ENCODE data around the gene DTWD1.
A peak's percentile ranks its signal among the peaks of the same experiment; 100 is the strongest.
"Not testable (repeated sequence)": the region's sequence is repeated elsewhere in the genome, so short reads cannot be mapped to it uniquely, and the experiment has no call there.

The DTWD1 gene

GRCh38 chr15:49610157-49610918 lies 10.5 kb upstream of the DTWD1 start:
- TF ChIP-seq, protein P1, sequence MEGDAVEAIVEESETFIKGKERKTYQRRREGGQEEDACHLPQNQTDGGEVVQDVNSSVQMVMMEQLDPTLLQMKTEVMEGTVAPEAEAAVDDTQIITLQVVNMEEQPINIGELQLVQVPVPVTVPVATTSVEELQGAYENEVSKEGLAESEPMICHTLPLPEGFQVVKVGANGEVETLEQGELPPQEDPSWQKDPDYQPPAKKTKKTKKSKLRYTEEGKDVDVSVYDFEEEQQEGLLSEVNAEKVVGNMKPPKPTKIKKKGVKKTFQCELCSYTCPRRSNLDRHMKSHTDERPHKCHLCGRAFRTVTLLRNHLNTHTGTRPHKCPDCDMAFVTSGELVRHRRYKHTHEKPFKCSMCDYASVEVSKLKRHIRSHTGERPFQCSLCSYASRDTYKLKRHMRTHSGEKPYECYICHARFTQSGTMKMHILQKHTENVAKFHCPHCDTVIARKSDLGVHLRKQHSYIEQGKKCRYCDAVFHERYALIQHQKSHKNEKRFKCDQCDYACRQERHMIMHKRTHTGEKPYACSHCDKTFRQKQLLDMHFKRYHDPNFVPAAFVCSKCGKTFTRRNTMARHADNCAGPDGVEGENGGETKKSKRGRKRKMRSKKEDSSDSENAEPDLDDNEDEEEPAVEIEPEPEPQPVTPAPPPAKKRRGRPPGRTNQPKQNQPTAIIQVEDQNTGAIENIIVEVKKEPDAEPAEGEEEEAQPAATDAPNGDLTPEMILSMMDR (IDR thresholded peaks at IDR 0.05; ENCODE audit: low read depth, low read length, missing control alignments): no peak
- DNase-seq (ENCODE audit: extremely low read depth, low read depth): no peak
- no peak overlapping the region for H3K4me3 ChIP-seq (replicated peaks; ENCODE audit: low read depth, low read length)

DNA sequence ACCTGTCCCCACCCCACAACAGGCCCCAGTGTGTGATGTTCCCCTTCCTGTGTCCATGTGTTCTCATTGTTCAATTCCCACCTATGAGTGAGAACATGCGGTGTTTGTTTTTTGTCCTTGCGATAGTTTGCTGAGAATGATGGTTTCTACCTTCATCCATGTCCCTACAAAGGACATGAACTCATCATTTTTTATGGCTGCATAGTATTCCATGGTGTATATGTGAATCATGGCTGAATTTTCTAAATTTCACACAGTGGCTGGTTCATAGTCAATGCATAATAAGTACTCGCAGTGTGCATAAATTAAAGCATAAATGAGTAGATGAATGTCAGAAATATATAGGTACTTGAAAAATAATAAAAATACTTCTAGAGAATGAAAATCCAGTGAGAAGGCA lies 8.6 kb upstream of the DTWD1 start:
- H3K4me3 ChIP-seq (replicated peaks; ENCODE audit: low read depth, low read length); DNase-seq (ENCODE audit: extremely low read depth, low read depth): not testable (repeated sequence)

DNA sequence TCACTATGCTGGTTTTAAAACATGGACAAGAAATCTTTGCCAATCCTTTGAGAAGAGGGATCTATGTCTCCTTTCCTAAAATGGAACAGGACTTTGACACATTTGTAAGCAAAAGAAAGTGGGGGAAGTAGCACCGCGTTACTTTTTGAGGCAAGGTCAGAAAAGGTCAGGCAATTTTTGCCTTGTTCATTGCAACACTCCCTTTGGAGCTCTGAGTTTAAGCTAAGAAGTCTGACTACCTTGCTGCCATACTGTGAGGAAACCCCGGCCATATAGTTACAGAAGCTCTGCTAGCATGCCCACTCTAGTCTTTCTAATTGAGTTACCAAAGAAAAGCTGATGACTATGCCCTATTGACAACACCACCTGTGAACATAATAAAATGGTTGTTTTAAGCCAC lies 1.6 kb upstream of the DTWD1 start:
- TF ChIP-seq, protein P1 (IDR thresholded peaks at IDR 0.05; ENCODE audit: low read depth, low read length, missing control alignments): no peak
- DNase-seq (ENCODE audit: extremely low read depth, low read depth): no peak
- no peak overlapping the region for H3K4me3 ChIP-seq (replicated peaks; ENCODE audit: low read depth, low read length)

GRCh38 chr15:49620199-49620598 lies 649 bp upstream of the DTWD1 start:
- no peak for DNase-seq (ENCODE audit: extremely low read depth, low read depth)
- H3K4me3 ChIP-seq (replicated peaks; ENCODE audit: low read depth, low read length): peak overlapping the region; percentile 57
- TF ChIP-seq, protein P1 (IDR thresholded peaks at IDR 0.05; ENCODE audit: low read depth, low read length, missing control alignments): no peak

- TF ChIP-seq, protein P1 (IDR thresholded peaks at IDR 0.05; ENCODE audit: low read depth, low read length, missing control alignments): no peak
- peak overlapping the region; percentile 57 for H3K4me3 ChIP-seq (replicated peaks; ENCODE audit: low read depth, low read length)
- DNase-seq (ENCODE audit: extremely low read depth, low read depth): no peak
Measured at GRCh38 chr15:49621401-49621811, 558 bp downstream of the DTWD1 start.

DNA sequence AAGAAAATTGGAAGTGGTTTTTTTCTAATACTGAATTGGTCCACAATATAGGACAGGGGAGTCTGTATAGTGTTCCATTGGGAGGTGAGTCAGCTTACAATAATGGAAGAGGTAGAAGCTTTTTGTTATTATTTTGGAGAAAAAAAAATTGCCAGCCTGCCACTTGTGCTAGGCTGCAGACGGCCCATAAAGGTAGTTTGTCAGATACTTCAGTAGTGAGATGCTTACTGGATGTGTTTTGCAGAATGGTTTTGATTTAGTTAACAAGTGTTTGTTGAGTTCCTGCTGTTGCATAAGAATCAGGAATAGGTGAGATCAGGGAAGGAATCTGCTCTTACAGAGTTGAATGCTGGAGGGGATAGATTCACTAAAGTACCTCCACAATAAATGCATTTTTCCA lies 1.0 kb downstream of the DTWD1 start:
- TF ChIP-seq, protein P1 (IDR thresholded peaks at IDR 0.05; ENCODE audit: low read depth, low read length, missing control alignments): no peak
- peak overlapping the region; percentile 57 for H3K4me3 ChIP-seq (replicated peaks; ENCODE audit: low read depth, low read length)
- DNase-seq (ENCODE audit: extremely low read depth, low read depth): no peak

DNA sequence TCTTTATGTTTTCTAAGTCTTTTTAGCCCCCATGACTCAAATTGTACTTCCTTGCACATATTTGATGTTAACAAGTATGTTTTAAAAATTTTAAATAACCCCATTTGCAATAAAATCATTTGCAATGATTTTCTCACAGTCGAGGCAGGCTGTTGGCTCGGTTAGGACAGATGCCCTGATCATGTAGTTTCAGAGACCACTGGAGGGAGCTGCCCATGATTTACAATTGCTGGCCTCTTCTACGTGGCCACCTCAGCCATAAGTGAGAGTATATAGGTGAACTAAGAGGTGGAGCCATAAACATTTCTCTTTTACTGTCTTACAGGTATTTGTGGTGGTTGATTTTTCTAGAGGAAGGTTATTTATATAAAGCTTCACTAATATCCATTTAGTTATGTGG lies 1.7 kb downstream of the DTWD1 start:
- DNase-seq (ENCODE audit: extremely low read depth, low read depth): no peak
- H3K4me3 ChIP-seq (replicated peaks; ENCODE audit: low read depth, low read length): peak overlapping the region; percentile 57
- TF ChIP-seq, protein P1 (IDR thresholded peaks at IDR 0.05; ENCODE audit: low read depth, low read length, missing control alignments): peak; percentile 30
